HCT116 (cell line): ENCODE results near the gene DHH. TPM values are rescaled to one million over a fixed set of nuclear protein-coding genes. Genes with fewer than 3 reads are reported as not detected.

Experiments
- ATAC-seq: fragments of 200-7000 bp; cut with Tn5 transposase; 2 replicates; pipeline ENCODE4 v1.9.1; 2020; ENCODE audit warnings: mild to moderate bottlenecking, moderate library complexity
- BruUV-seq: library from RNA; stranded (reverse); fragments of 400-500 nt; replicated peaks from 2 replicates; lab custom pipeline; 2021; lab: Mats Ljungman, UMichigan
- CTCF ChIA-PET: fragments of 300-600 bp; sonication (Branson Sonifier 250); formaldehyde crosslinking; loops from one replicate; lab custom pipeline; 2021; ENCODE audit warnings: antibody characterized with exemption; lab: Charles Lee
- POLR2A ChIA-PET: fragments of 300-600, 350-600 bp; sonication (Branson Sonifier 250); formaldehyde crosslinking; loops from one replicate; lab custom pipeline; 2021; ENCODE audit warnings: antibody characterized with exemption; lab: Charles Lee
- RAD21 ChIA-PET, 2 experiments: fragments of 300-600 bp; sonication (Branson Sonifier 250); formaldehyde crosslinking; loops; one replicate each; lab custom pipeline; 2023; ENCODE audit warnings: low total read pairs in 2 of 2; ENCODE audit not compliant: uncharacterized antibody in 2 of 2, unreplicated experiment in 2 of 2, low non-redundant PET in 1 of 2; lab: Charles Lee
- DNase-seq: peaks from one replicate; pipeline ENCODE4 v3.0.0-alpha.2; 2010; ENCODE audit warnings: low read depth, low spot score
- H2AFZ ChIP-seq: fragments of 200-600 bp; shearing (Covaris generic), sonication (generic); 2 replicates; pipeline ENCODE4 v1.6.1; 2017; ENCODE audit warnings: low read depth, mixed run types, mixed read lengths, antibody characterized with exemption, low read length; ENCODE audit not compliant: poor library complexity, severe bottlenecking
- H3K27ac ChIP-seq: 2 replicates; pipeline ENCODE4 v1.5.1; 2012; ENCODE audit warnings: low read depth, low read length
- H3K27me3 ChIP-seq: fragments of 200-600 bp; sonication (generic); 2 replicates; pipeline ENCODE4 v1.6.1; 2016; ENCODE audit warnings: mixed run types, low read length, mixed read lengths; ENCODE audit not compliant: insufficient read depth
- H3K36me3 ChIP-seq, 2 experiments: fragments of 200-500 bp in 1 of 2; fragments of 200-600 bp in 1 of 2; sonication (Bioruptor generic) in 1 of 2; sonication (generic) in 1 of 2; 2 replicates each; pipeline versions ENCODE4 v1.5.1 to v1.6.1; 2014 to 2016; ENCODE audit warnings: low read length in 2 of 2, inconsistent platforms in 1 of 2, mixed read lengths in 1 of 2, mixed run types in 1 of 2; ENCODE audit not compliant: insufficient read depth in 2 of 2, control insufficient read depth in 1 of 2
- H3K4me1 ChIP-seq, 2 experiments: fragments of 200-600 bp in 1 of 2; sonication (generic) in 1 of 2; 2 replicates each; pipeline versions ENCODE4 v1.5.1 to v1.6.1; 2012 to 2017; ENCODE audit warnings: low read length in 2 of 2, inconsistent platforms in 1 of 2, mild to moderate bottlenecking in 1 of 2, mixed read lengths in 1 of 2, mixed run types in 1 of 2, moderate library complexity in 1 of 2; ENCODE audit not compliant: insufficient read depth in 2 of 2, control insufficient read depth in 1 of 2
- H3K4me2 ChIP-seq: fragments of 200-600 bp; sonication (generic); 2 replicates; pipeline ENCODE4 v1.6.1; 2017; ENCODE audit warnings: mixed run types, low read length, mixed read lengths
- H3K4me3 ChIP-seq, 2 experiments: fragments of 200-600 bp in 1 of 2; sonication (generic) in 1 of 2; replicated peaks in 1 of 2; 2 replicates each; pipeline ENCODE4 v1.5.1; 2011 to 2016; ENCODE audit warnings: low read length in 2 of 2, control low read depth in 1 of 2, low read depth in 1 of 2, mild to moderate bottlenecking in 1 of 2, mixed read lengths in 1 of 2, mixed run types in 1 of 2
- H3K79me2 ChIP-seq: fragments of 200-600 bp; sonication (generic); 2 replicates; pipeline ENCODE4 v1.6.1; 2017; ENCODE audit warnings: mild to moderate bottlenecking, mixed run types, low read length, moderate library complexity, mixed read lengths; ENCODE audit not compliant: insufficient read depth
- H3K9ac ChIP-seq: fragments of 200-600 bp; sonication (generic); 2 replicates; pipeline ENCODE4 v1.6.1; 2016; ENCODE audit warnings: low read length, mixed read lengths
- H3K9me2 ChIP-seq: fragments of 200-600 bp; sonication (generic), shearing (Covaris generic); 2 replicates; pipeline ENCODE4 v1.6.1; 2017; ENCODE audit warnings: mixed run types, mild to moderate bottlenecking, moderate library complexity; ENCODE audit not compliant: insufficient read depth
- H3K9me3 ChIP-seq, 2 experiments: fragments of 200-500 bp in 1 of 2; fragments of 200-600 bp in 1 of 2; sonication (Bioruptor generic) in 1 of 2; sonication (generic) in 1 of 2; 2 replicates each; pipeline ENCODE4 v1.6.1; 2014 to 2017; ENCODE audit warnings: low read length in 2 of 2, mixed read lengths in 2 of 2, inconsistent platforms in 1 of 2, low read depth in 1 of 2, mild to moderate bottlenecking in 1 of 2, mixed run types in 1 of 2, moderate library complexity in 1 of 2; ENCODE audit not compliant: control insufficient read depth in 1 of 2, insufficient read depth in 1 of 2
- H4K20me1 ChIP-seq: fragments of 200-600 bp; sonication (generic), shearing (Covaris generic); 2 replicates; pipeline ENCODE4 v1.6.1; 2017; ENCODE audit warnings: mixed run types, mild to moderate bottlenecking, moderate library complexity; ENCODE audit not compliant: insufficient read depth
- ATF3 ChIP-seq: IDR thresholded peaks from 2 replicates; pipeline ENCODE4 v1.6.1; 2012
- CBX3 ChIP-seq: IDR thresholded peaks from 2 replicates; pipeline ENCODE4 v1.6.1; 2012; ENCODE audit warnings: low read depth
- CEBPB ChIP-seq: IDR thresholded peaks from 2 replicates; pipeline ENCODE4 v1.6.1; 2012; ENCODE audit warnings: low read depth
- CTCF ChIP-seq, 3 experiments: fragments of 200-600 bp in 1 of 3; sonication (generic) in 1 of 3; IDR thresholded peaks in 2 of 3; conservative IDR thresholded peaks in 1 of 3; 2 replicates each; pipeline ENCODE4 v1.5.1; 2012 to 2017; ENCODE audit warnings: low read depth in 2 of 3, low read length in 2 of 3, antibody characterized with exemption in 1 of 3, borderline replicate concordance in 1 of 3, control low read depth in 1 of 3, mild to moderate bottlenecking in 1 of 3, mixed read lengths in 1 of 3, mixed run types in 1 of 3, moderate library complexity in 1 of 3; ENCODE audit not compliant: insufficient read depth in 1 of 3
- ELF1 ChIP-seq: IDR thresholded peaks from 2 replicates; pipeline ENCODE4 v1.6.1; 2012; ENCODE audit warnings: low read depth, borderline replicate concordance
- EZH2 ChIP-seq: fragments of 200-600 bp; sonication (generic); IDR thresholded peaks from 2 replicates; pipeline ENCODE4 v1.6.1; 2017; ENCODE audit warnings: antibody characterized with exemption, mixed run types
- FOSL1 ChIP-seq: IDR thresholded peaks from 2 replicates; pipeline ENCODE4 v1.6.1; 2012; ENCODE audit warnings: low read depth
- JUND ChIP-seq: IDR thresholded peaks from 2 replicates; pipeline ENCODE4 v1.6.1; 2012
- MAX ChIP-seq: IDR thresholded peaks from 2 replicates; pipeline ENCODE4 v1.6.1; 2012
- POLR2A ChIP-seq: IDR thresholded peaks from 2 replicates; pipeline ENCODE4 v1.7.0; 2011; ENCODE audit warnings: borderline replicate concordance; ENCODE audit not compliant: insufficient read depth, insufficient read length; ENCODE audit errors: extremely low read depth
- POLR2AphosphoS5 ChIP-seq: IDR thresholded peaks from 2 replicates; pipeline ENCODE4 v1.6.1; 2011; ENCODE audit warnings: mild to moderate bottlenecking, low read depth, low read length, moderate library complexity
- REST ChIP-seq: IDR thresholded peaks from 2 replicates; pipeline ENCODE4 v1.6.1; 2012; ENCODE audit warnings: low read depth
- SRF ChIP-seq: IDR thresholded peaks from 2 replicates; pipeline ENCODE4 v1.6.1; 2012; ENCODE audit warnings: low read depth
- TCF7L2 ChIP-seq: IDR thresholded peaks from 2 replicates; pipeline ENCODE4 v1.7.0; 2011; ENCODE audit warnings: borderline replicate concordance, inconsistent platforms; ENCODE audit not compliant: insufficient read depth, insufficient read length; ENCODE audit errors: extremely low read depth
- YY1 ChIP-seq: IDR thresholded peaks from 2 replicates; pipeline ENCODE4 v1.6.1; 2011; ENCODE audit warnings: low read length, low read depth, moderate library complexity, mild to moderate bottlenecking; ENCODE audit not compliant: insufficient replicate concordance; ENCODE audit errors: extremely low read depth
- ZNF274 ChIP-seq: fragments of 200-500 bp; sonication (Bioruptor generic); IDR thresholded peaks from 2 replicates; pipeline ENCODE4 v1.6.1; 2014; ENCODE audit warnings: mild to moderate bottlenecking, low read depth, low read length, inconsistent platforms
- intact Hi-C: fragments of 100-400 bp; cut with micrococcal nuclease; formaldehyde crosslinking; loops from 2 replicates; pipeline ENCODE4 v1.10.0; 2022
- total RNA-seq: library from RNA; stranded (reverse); gene quantifications from one replicate; pipeline ENCODE4 v1.2.1, GENCODE V29; 2021; ENCODE audit not compliant: unreplicated experiment

The DHH gene
- total RNA-seq, 1 experiment from 2014 or later = 0.22 TPM

- no TSS peak for BruUV-seq
- Histone ChIP-seq H4K20me1 (no peaks in the 10 kb centered on the region), H3K9me3 (no peaks in the 10 kb centered on the region), H3K4me1 (peaks cover 5 to 32% of the 10 kb centered on the region in 2 experiments), H3K9me2 (no peaks in the 10 kb centered on the region), H3K27me3 (no peaks in the 10 kb centered on the region), H3K36me3 (no peaks in the 10 kb centered on the region), H3K4me2 (no peak overlapping the region), H3K27ac (no peak overlapping the region), H3K9ac (no peak overlapping the region), H3K4me3 (no peak overlapping the region), H3K79me2 (peaks cover 6% of the 10 kb centered on the region), H2AFZ (no peak overlapping the region)
- POLR2A ChIA-PET = no interaction called here
- no peak for ATAC-seq
- intact Hi-C loops = no loop called here
- DNase-seq = no peak
- TF ChIP-seq POLR2A (no peak), POLR2AphosphoS5 (no peak), EZH2 (no peak), CEBPB (no peak), CTCF (IDR thresholded peaks at IDR 0.05 in 2 of 3, conservative IDR thresholded peaks at IDR 0.05 in 1 of 3; ENCODE audit: borderline replicate concordance in 1 of 3, insufficient read depth in 1 of 3, low read depth in 2 of 3, low read length in 2 of 3) (no peak), REST (no peak), YY1 (no peak), ZNF274 (no peak), TCF7L2 (no peak), MAX (no peak), CBX3 (no peak), SRF (no peak), JUND (no peak), FOSL1 (no peak), ATF3 (no peak), ELF1 (no peak)
- RAD21 ChIA-PET = no interaction called here
- CTCF ChIA-PET = no interaction called here
Measured at GRCh38 chr12:49066120-49066519, 28.5 kb downstream of the DHH start.
